Measurements from ENCODE around the gene DPP6. TPM values are rescaled to one million over a fixed set of nuclear protein-coding genes. Genes with fewer than 3 reads are reported as not detected.

DPP6 gene
- total RNA-seq, 2 experiments from 2014 or later: not detected

- Histone ChIP-seq H3K9me3 (ENCODE audit: low read length) (no peaks in the 10 kb centered on the region; the same call in 1 of the 2 replicates), H3K9me2 (ENCODE audit: insufficient read depth, low read length) (no peaks in the 10 kb centered on the region), H3K36me3 (ENCODE audit: insufficient read depth, low read length) (no peaks in the 10 kb centered on the region), H3K27ac (ENCODE audit: low read depth, low read length, poor library complexity, severe bottlenecking) (no peak overlapping the region), H3K4me3 (ENCODE audit: low read depth, low read length, poor library complexity, severe bottlenecking) (no peak overlapping the region), H4K20me1 (ENCODE audit: insufficient read depth, low read length) (no peaks in the 10 kb centered on the region), H3K4me2 (ENCODE audit: low read length) (no peak overlapping the region), H3K4me1 (ENCODE audit: insufficient read depth, low read length, poor library complexity, severe bottlenecking) (no peaks in the 10 kb centered on the region), H2AFZ (ENCODE audit: low read length) (no peak overlapping the region), H3K79me2 (ENCODE audit: insufficient read depth, low read depth, low read length) (no peaks in the 10 kb centered on the region)
- intact Hi-C loops (cut with micrococcal nuclease; ENCODE audit: unreplicated experiment): no loop called here
- TF ChIP-seq EZH2phosphoT487 (IDR thresholded peaks at IDR 0.05; ENCODE audit: borderline replicate concordance, low read depth, low read length) (no peak), CTCF (conservative IDR thresholded peaks at IDR 0.05; ENCODE audit: low read length) (peak; percentile 36; the same call in 1 of the 2 replicates)
- no TSS peak for BruUV-seq (replicated peaks)
- DNase-seq (ENCODE audit: low spot score): no peak
- CTCF ChIA-PET (ENCODE audit: unreplicated experiment): no interaction called here
- POLR2A ChIA-PET: no interaction called here
These were observed 737.2 kb downstream of the DPP6 start for GRCh38 chr7:154789404-154789803.

GRCh38 chr7:154791611-154792010 lies 739.4 kb downstream of the DPP6 start:
- H2AFZ ChIP-seq (ENCODE audit: low read length): no peak overlapping the region
- no peaks in the 10 kb centered on the region for H3K36me3 ChIP-seq (ENCODE audit: insufficient read depth, low read length)
- TF ChIP-seq CTCF (conservative IDR thresholded peaks at IDR 0.05; ENCODE audit: low read length) (no peak), EZH2phosphoT487 (IDR thresholded peaks at IDR 0.05; ENCODE audit: borderline replicate concordance, low read depth, low read length) (no peak)
- ChIA-PET POLR2A (no interaction called here), CTCF (ENCODE audit: unreplicated experiment) (no interaction called here)
- no peaks in the 10 kb centered on the region for H3K4me1 ChIP-seq (ENCODE audit: insufficient read depth, low read length, poor library complexity, severe bottlenecking)
- no peak overlapping the region for H3K27ac ChIP-seq (ENCODE audit: low read depth, low read length, poor library complexity, severe bottlenecking)
- intact Hi-C loops (cut with micrococcal nuclease; ENCODE audit: unreplicated experiment): no loop called here
- H3K79me2 ChIP-seq (ENCODE audit: insufficient read depth, low read depth, low read length): no peaks in the 10 kb centered on the region
- no peaks in the 10 kb centered on the region for H3K9me2 ChIP-seq (ENCODE audit: insufficient read depth, low read length)
- no peak overlapping the region for H3K4me2 ChIP-seq (ENCODE audit: low read length)
- DNase-seq (ENCODE audit: low spot score): no peak
- no peak overlapping the region for H3K4me3 ChIP-seq (ENCODE audit: low read depth, low read length, poor library complexity, severe bottlenecking)
- no TSS peak for BruUV-seq (replicated peaks)
- no peaks in the 10 kb centered on the region for H3K9me3 ChIP-seq (ENCODE audit: low read length)
- H4K20me1 ChIP-seq (ENCODE audit: insufficient read depth, low read length): no peaks in the 10 kb centered on the region

GRCh38 chr7:154792436-154793055 lies 740.3 kb downstream of the DPP6 start:
- no TSS peak for BruUV-seq (replicated peaks)
- Histone ChIP-seq H3K79me2 (ENCODE audit: insufficient read depth, low read depth, low read length) (no peaks in the 10 kb centered on the region), H3K27ac (ENCODE audit: low read depth, low read length, poor library complexity, severe bottlenecking) (no peak overlapping the region), H3K9me2 (ENCODE audit: insufficient read depth, low read length) (no peaks in the 10 kb centered on the region), H2AFZ (ENCODE audit: low read length) (no peak overlapping the region), H3K4me2 (ENCODE audit: low read length) (no peak overlapping the region), H3K36me3 (ENCODE audit: insufficient read depth, low read length) (no peaks in the 10 kb centered on the region), H4K20me1 (ENCODE audit: insufficient read depth, low read length) (no peaks in the 10 kb centered on the region), H3K4me3 (ENCODE audit: low read depth, low read length, poor library complexity, severe bottlenecking) (no peak overlapping the region), H3K4me1 (ENCODE audit: insufficient read depth, low read length, poor library complexity, severe bottlenecking) (no peaks in the 10 kb centered on the region), H3K9me3 (ENCODE audit: low read length) (no peaks in the 10 kb centered on the region)
- CTCF ChIA-PET (ENCODE audit: unreplicated experiment): no interaction called here
- TF ChIP-seq EZH2phosphoT487 (IDR thresholded peaks at IDR 0.05; ENCODE audit: borderline replicate concordance, low read depth, low read length) (no peak), CTCF (conservative IDR thresholded peaks at IDR 0.05; ENCODE audit: low read length) (no peak)
- DNase-seq (ENCODE audit: low spot score): no peak
- POLR2A ChIA-PET: interaction anchor here (1.3 kb wide), 1 partner anchor 8 kb away, joined by 3 read pairs; no protein-coding TSS in a partner anchor
- intact Hi-C loops (cut with micrococcal nuclease; ENCODE audit: unreplicated experiment): no loop called here
